Vagina (tissue), 2 donors: Measurements from ENCODE around the gene SLC39A10.

Experiments
- POLR2A ChIP-seq, 2 donors: fragments of 450-650 bp; IDR thresholded peaks; one replicate each; pipeline ENCODE4 v1.6.1; 2017; ENCODE audit warnings: antibody characterized with exemption in 2 of 2, mild to moderate bottlenecking in 2 of 2, moderate library complexity in 2 of 2
- POLR2AphosphoS5 ChIP-seq, 2 donors: sonication (generic); formaldehyde crosslinking; IDR thresholded peaks; one replicate each; pipeline ENCODE4 v1.9.0; 2017; ENCODE audit warnings: antibody characterized with exemption in 2 of 2, mild to moderate bottlenecking in 2 of 2, low read depth in 1 of 2; ENCODE audit not compliant: insufficient read depth in 1 of 2
- TF ChIP-seq, protein P1 (sequence below), 3 experiments: fragments of 450-650 bp in 2 of 3; fragments of 200-600 bp in 1 of 3; sonication (generic) in 1 of 3; IDR thresholded peaks; one replicate each; pipeline ENCODE4 v1.5.1; 2017 to 2019; ENCODE audit warnings: antibody characterized with exemption in 3 of 3, mild to moderate bottlenecking in 2 of 3, moderate library complexity in 2 of 3

DNA sequence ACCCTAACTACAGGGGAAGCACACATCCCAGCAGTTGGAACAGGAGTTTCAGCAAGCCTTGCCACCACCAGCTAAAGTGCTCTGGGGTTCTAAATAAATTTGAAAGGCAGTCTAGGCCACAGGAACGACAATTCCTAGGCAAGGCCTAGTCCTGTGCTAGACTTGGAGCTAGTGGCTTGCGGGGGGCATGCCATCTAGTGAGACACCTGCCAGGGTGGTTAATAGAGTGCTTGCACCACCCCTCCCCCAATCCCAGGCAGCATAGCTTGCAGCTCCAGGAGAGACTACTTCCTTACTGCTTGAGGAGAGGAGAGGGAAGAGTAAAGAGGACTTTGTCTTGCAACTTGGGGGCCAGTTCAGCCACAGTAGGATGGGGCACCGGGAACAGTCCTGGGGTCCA lies 101.8 kb downstream of the SLC39A10 start:
- TF ChIP-seq POLR2A (IDR thresholded peaks at IDR 0.05): no peak
- no peak for TF ChIP-seq POLR2AphosphoS5 (IDR thresholded peaks at IDR 0.05; ENCODE audit: insufficient read depth in 1 of 2, low read depth in 1 of 2)
- TF ChIP-seq, protein P1, sequence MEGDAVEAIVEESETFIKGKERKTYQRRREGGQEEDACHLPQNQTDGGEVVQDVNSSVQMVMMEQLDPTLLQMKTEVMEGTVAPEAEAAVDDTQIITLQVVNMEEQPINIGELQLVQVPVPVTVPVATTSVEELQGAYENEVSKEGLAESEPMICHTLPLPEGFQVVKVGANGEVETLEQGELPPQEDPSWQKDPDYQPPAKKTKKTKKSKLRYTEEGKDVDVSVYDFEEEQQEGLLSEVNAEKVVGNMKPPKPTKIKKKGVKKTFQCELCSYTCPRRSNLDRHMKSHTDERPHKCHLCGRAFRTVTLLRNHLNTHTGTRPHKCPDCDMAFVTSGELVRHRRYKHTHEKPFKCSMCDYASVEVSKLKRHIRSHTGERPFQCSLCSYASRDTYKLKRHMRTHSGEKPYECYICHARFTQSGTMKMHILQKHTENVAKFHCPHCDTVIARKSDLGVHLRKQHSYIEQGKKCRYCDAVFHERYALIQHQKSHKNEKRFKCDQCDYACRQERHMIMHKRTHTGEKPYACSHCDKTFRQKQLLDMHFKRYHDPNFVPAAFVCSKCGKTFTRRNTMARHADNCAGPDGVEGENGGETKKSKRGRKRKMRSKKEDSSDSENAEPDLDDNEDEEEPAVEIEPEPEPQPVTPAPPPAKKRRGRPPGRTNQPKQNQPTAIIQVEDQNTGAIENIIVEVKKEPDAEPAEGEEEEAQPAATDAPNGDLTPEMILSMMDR (IDR thresholded peaks at IDR 0.05): no peak
